CD4-positive, alpha-beta memory T cell (primary cell): Measurements from ENCODE around the gene KCNA1. TPM values are rescaled to one million over a fixed set of nuclear protein-coding genes. Genes with fewer than 3 reads are reported as not detected.

ENCODE experiments used
- CTCF ChIA-PET: fragments of 350-600 bp; sonication (Branson Sonifier 250); formaldehyde crosslinking; loops from one replicate; lab custom pipeline; 2021; ENCODE audit warnings: inconsistent platforms; ENCODE audit not compliant: partially characterized antibody; lab: Charles Lee
- POLR2A ChIA-PET: fragments of 350-600 bp; sonication (Branson Sonifier 250); formaldehyde crosslinking; loops from one replicate; lab custom pipeline; 2021; ENCODE audit not compliant: partially characterized antibody; lab: Charles Lee
- DNase-seq, 5 donors: peaks; one replicate each; pipeline versions ENCODE4 v3.0.0 to v3.0.0-alpha.2; 2020 to 2022; ENCODE audit warnings: mixed read lengths in 1 of 5
- H3K27ac ChIP-seq: one replicate; pipeline ENCODE4 v1.7.0; 2013; ENCODE audit warnings: low read depth, low read length
- H3K27me3 ChIP-seq: 2 replicates; pipeline ENCODE4 v1.7.0; 2013; ENCODE audit warnings: mild to moderate bottlenecking, low read length, moderate library complexity; ENCODE audit not compliant: insufficient read depth
- H3K36me3 ChIP-seq: 2 replicates; pipeline ENCODE4 v1.7.0; 2013; ENCODE audit warnings: mild to moderate bottlenecking, low read length, moderate library complexity; ENCODE audit not compliant: insufficient read depth
- H3K4me1 ChIP-seq: 2 replicates; pipeline ENCODE4 v1.7.0; 2013; ENCODE audit warnings: mild to moderate bottlenecking, low read length, moderate library complexity; ENCODE audit not compliant: insufficient read depth
- H3K4me3 ChIP-seq, 2 donors: one replicate each; pipeline ENCODE4 v1.7.0; 2013; ENCODE audit warnings: low read length in 2 of 2, mild to moderate bottlenecking in 1 of 2
- H3K9me3 ChIP-seq, 2 donors: one replicate each; pipeline ENCODE4 v1.7.0; 2013; ENCODE audit warnings: low read length in 2 of 2, control low read depth in 1 of 2; ENCODE audit not compliant: control insufficient read depth in 1 of 2
- H3K27ac Mint-ChIP-seq, 7 donors: one replicate each; pipeline ENCODE4 v1.8.0; 2020 to 2021; ENCODE audit warnings: mixed read lengths in 7 of 7, mild to moderate bottlenecking in 6 of 7, inconsistent platforms in 3 of 7, moderate library complexity in 3 of 7
- H3K27me3 Mint-ChIP-seq, 2 donors: one replicate each; pipeline ENCODE4 v1.8.0; 2020 to 2021; ENCODE audit warnings: mixed read lengths in 2 of 2
- H3K36me3 Mint-ChIP-seq, 2 donors: one replicate each; pipeline ENCODE4 v1.8.0; 2020 to 2021; ENCODE audit warnings: mixed read lengths in 2 of 2, inconsistent platforms in 1 of 2, mild to moderate bottlenecking in 1 of 2
- H3K4me1 Mint-ChIP-seq, 4 donors: one replicate each; pipeline ENCODE4 v1.8.0; 2020 to 2021; ENCODE audit warnings: mixed read lengths in 4 of 4, mild to moderate bottlenecking in 1 of 4
- H3K4me3 Mint-ChIP-seq, 8 donors: one replicate each; pipeline ENCODE4 v1.8.0; 2020 to 2021; ENCODE audit warnings: mixed read lengths in 8 of 8, mild to moderate bottlenecking in 7 of 8, moderate library complexity in 6 of 8, inconsistent platforms in 3 of 8
- H3K9me3 Mint-ChIP-seq, 8 donors: one replicate each; pipeline ENCODE4 v1.8.0; 2020 to 2021; ENCODE audit warnings: mixed read lengths in 8 of 8, mild to moderate bottlenecking in 5 of 8, inconsistent platforms in 3 of 8, moderate library complexity in 1 of 8
- intact Hi-C: fragments of 100-400 bp; cut with micrococcal nuclease; formaldehyde crosslinking; loops from one replicate; pipeline ENCODE4 v1.15.1; 2023
- polyA plus RNA-seq, 2 donors: library from polyadenylated mRNA; unstranded; fragments of 300-500 nt; fragmentation: Illumina TruSeq; gene quantifications; one replicate each; pipeline ENCODE4 v1.2.3, GENCODE V29; 2021
- total RNA-seq, 2 experiments: library from RNA; stranded (reverse); gene quantifications; one replicate each; pipeline ENCODE4 v1.2.3, GENCODE V29; 2021

Gene KCNA1
- total and polyA plus RNA-seq, 4 experiments from 2014 or later: not detected

- H3K27me3 Mint-ChIP-seq: peaks cover 34 to 46% of the 10 kb centered on the region in 2 donors
- no peak for DNase-seq
- CTCF ChIA-PET: no interaction called here
- H3K27ac Mint-ChIP-seq: no peak overlapping the region
- H3K4me3 Mint-ChIP-seq: no peak overlapping the region
- H3K4me1 Mint-ChIP-seq: no peaks in the 10 kb centered on the region
- Histone ChIP-seq H3K27me3 (peaks cover 3% of the 10 kb centered on the region), H3K4me1 (no peaks in the 10 kb centered on the region), H3K36me3 (no peaks in the 10 kb centered on the region), H3K9me3 (no peaks in the 10 kb centered on the region), H3K27ac (no peak overlapping the region), H3K4me3 (no peak overlapping the region)
- POLR2A ChIA-PET: interaction anchor here (1.0 kb wide), 1 partner anchor 33 kb away, joined by 3 read pairs; no protein-coding TSS in a partner anchor
- no peaks in the 10 kb centered on the region for H3K36me3 Mint-ChIP-seq
- intact Hi-C loops: no loop called here
- H3K9me3 Mint-ChIP-seq: peaks cover 0 to 2% (median 0%) of the 10 kb centered on the region in 8 donors
These were observed 50.3 kb downstream of the KCNA1 start for GRCh38 chr12:4960030-4960429.

GRCh38 chr12:4960547-4960946, 50.8 kb downstream of the KCNA1 start:
- Histone ChIP-seq H3K27ac (no peak overlapping the region), H3K27me3 (peaks cover 3% of the 10 kb centered on the region), H3K36me3 (no peaks in the 10 kb centered on the region), H3K9me3 (no peaks in the 10 kb centered on the region), H3K4me3 (no peak overlapping the region), H3K4me1 (no peaks in the 10 kb centered on the region)
- POLR2A ChIA-PET: interaction anchor here (1.0 kb wide), 1 partner anchor 32 kb away, joined by 3 read pairs; no protein-coding TSS in a partner anchor
- intact Hi-C loops: no loop called here
- Mint-ChIP-seq H3K4me1 (no peaks in the 10 kb centered on the region), H3K27ac (no peak overlapping the region), H3K36me3 (no peaks in the 10 kb centered on the region), H3K4me3 (no peak overlapping the region), H3K27me3 (peaks cover 30 to 41% of the 10 kb centered on the region in 2 donors), H3K9me3 (peaks cover 0 to 3% (median 0%) of the 10 kb centered on the region in 8 donors)
- CTCF ChIA-PET: no interaction called here
- no peak for DNase-seq

GRCh38 chr12:4961311-4961710, 51.6 kb downstream of the KCNA1 start:
- intact Hi-C loops: no loop called here
- no peaks in the 10 kb centered on the region for H3K36me3 ChIP-seq
- Mint-ChIP-seq H3K9me3 (peaks cover 0 to 3% (median 0%) of the 10 kb centered on the region in 8 donors), H3K4me3 (no peak overlapping the region), H3K27ac (peak overlapping the region in 1 of 7 donors; percentile 57), H3K4me1 (no peaks in the 10 kb centered on the region), H3K36me3 (no peaks in the 10 kb centered on the region), H3K27me3 (peaks cover 27 to 39% of the 10 kb centered on the region in 2 donors)
- no peaks in the 10 kb centered on the region for H3K4me1 ChIP-seq
- DNase-seq: no peak
- CTCF ChIA-PET: no interaction called here
- POLR2A ChIA-PET: no interaction called here
- H3K27ac ChIP-seq: no peak overlapping the region
- H3K27me3 ChIP-seq: peaks cover 3% of the 10 kb centered on the region
- H3K9me3 ChIP-seq: no peaks in the 10 kb centered on the region
- H3K4me3 ChIP-seq: no peak overlapping the region

GRCh38 chr12:4962539-4963486, 53.1 kb downstream of the KCNA1 start:
- no peak for DNase-seq
- Mint-ChIP-seq H3K27me3 (peaks cover 21 to 33% of the 10 kb centered on the region in 2 donors), H3K36me3 (no peaks in the 10 kb centered on the region), H3K9me3 (peaks cover 0 to 3% (median 0%) of the 10 kb centered on the region in 8 donors), H3K27ac (no peak overlapping the region), H3K4me1 (no peaks in the 10 kb centered on the region), H3K4me3 (no peak overlapping the region)
- no peaks in the 10 kb centered on the region for H3K9me3 ChIP-seq
- no peaks in the 10 kb centered on the region for H3K4me1 ChIP-seq
- no peak overlapping the region for H3K27ac ChIP-seq
- no peaks in the 10 kb centered on the region for H3K36me3 ChIP-seq
- intact Hi-C loops: no loop called here
- POLR2A ChIA-PET: no interaction called here
- CTCF ChIA-PET: no interaction called here
- peaks cover 3% of the 10 kb centered on the region for H3K27me3 ChIP-seq
- no peak overlapping the region for H3K4me3 ChIP-seq

Other genes starting within 250 kb of the KCNA1 start
- 1 to 10 TPM in 1 of 2 experiments, under 1 TPM in 1; 0.99 to 1.3 TPM for gene GALNT8, start 189.5 kb upstream of the KCNA1 start, total RNA-seq
- gene GALNT8, start 189.5 kb upstream of the KCNA1 start, polyA plus RNA-seq: 1 to 10 TPM; 2.0 to 3.4 TPM
- gene KCNA5, start 134.0 kb downstream of the KCNA1 start, total RNA-seq: not detected
- not detected for gene KCNA5, start 134.0 kb downstream of the KCNA1 start, polyA plus RNA-seq